Spleen (tissue), 7 donors: ENCODE results near the gene ZNF512B.

ENCODE experiments used
- POLR2AphosphoS5 ChIP-seq, 3 donors: sonication (generic); formaldehyde crosslinking; IDR thresholded peaks; one replicate each; pipeline ENCODE4 v1.5.1; 2017; ENCODE audit warnings: antibody characterized with exemption in 3 of 3
- TF ChIP-seq, protein P1 (sequence below), 11 experiments: fragments of 200-600 bp in 7 of 11; fragments of 450-650 bp in 4 of 11; sonication (generic) in 4 of 11; IDR thresholded peaks in 8 of 11; conservative IDR thresholded peaks in 3 of 11; 1 replicate in 7 of 11; 2 replicates in 4 of 11; pipeline versions ENCODE4 v1.4.0 to v1.8.0; 2016 to 2021; ENCODE audit warnings: antibody characterized with exemption in 11 of 11, inconsistent platforms in 4 of 11, mild to moderate bottlenecking in 1 of 11
- donor health status: DM: no; HTN: no; CAD: no; lungs with moderate emphysema.
- donor health status: DM: no; HTN: no; CAD: no.
- donor health status: DM: no; HTN: no; CAD: no.

DNA sequence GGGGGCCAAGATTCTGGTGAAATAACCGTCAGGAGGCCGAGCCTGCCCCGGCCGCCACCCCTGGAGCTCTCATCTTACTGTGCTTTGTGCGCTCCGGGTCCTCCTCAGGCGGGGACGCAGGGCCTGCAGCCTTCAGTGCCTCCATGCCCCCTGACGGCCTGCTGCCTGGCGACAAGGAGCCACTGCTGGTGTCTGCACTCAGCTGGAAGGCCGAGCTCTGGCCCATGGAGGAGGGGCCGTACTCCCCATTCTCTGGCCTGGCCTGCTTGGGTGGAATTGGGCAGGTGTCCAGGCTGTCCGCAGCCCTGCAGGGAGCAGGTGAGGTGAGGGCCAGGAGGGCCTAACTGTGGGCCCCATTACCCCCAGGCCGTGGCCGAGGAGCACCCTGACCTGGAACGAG, 5.3 kb downstream of the ZNF512B start:
- TF ChIP-seq, protein P1, sequence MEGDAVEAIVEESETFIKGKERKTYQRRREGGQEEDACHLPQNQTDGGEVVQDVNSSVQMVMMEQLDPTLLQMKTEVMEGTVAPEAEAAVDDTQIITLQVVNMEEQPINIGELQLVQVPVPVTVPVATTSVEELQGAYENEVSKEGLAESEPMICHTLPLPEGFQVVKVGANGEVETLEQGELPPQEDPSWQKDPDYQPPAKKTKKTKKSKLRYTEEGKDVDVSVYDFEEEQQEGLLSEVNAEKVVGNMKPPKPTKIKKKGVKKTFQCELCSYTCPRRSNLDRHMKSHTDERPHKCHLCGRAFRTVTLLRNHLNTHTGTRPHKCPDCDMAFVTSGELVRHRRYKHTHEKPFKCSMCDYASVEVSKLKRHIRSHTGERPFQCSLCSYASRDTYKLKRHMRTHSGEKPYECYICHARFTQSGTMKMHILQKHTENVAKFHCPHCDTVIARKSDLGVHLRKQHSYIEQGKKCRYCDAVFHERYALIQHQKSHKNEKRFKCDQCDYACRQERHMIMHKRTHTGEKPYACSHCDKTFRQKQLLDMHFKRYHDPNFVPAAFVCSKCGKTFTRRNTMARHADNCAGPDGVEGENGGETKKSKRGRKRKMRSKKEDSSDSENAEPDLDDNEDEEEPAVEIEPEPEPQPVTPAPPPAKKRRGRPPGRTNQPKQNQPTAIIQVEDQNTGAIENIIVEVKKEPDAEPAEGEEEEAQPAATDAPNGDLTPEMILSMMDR (IDR thresholded peaks at IDR 0.05 in 8 of 11, conservative IDR thresholded peaks at IDR 0.05 in 3 of 11): no peak
- peak in 1 of 3 donors; percentile 26 for TF ChIP-seq POLR2AphosphoS5 (IDR thresholded peaks at IDR 0.05)
